Mucosa of rectum (tissue), 2 donors: ENCODE measurements around the gene SFT2D3.

ENCODE experiments used
- H3K27ac ChIP-seq, 2 donors: one replicate each; pipeline ENCODE4 v1.7.0; 2013; ENCODE audit warnings: inconsistent platforms in 2 of 2, low read depth in 2 of 2, low read length in 2 of 2
- H3K27me3 ChIP-seq, 2 donors: one replicate each; pipeline ENCODE4 v1.7.0; 2013; ENCODE audit warnings: low read length in 2 of 2; ENCODE audit not compliant: control insufficient read depth in 2 of 2, insufficient read depth in 2 of 2
- H3K36me3 ChIP-seq, 2 donors: one replicate each; pipeline ENCODE4 v1.7.0; 2013; ENCODE audit warnings: low read length in 2 of 2; ENCODE audit not compliant: control insufficient read depth in 2 of 2, insufficient read depth in 2 of 2
- H3K4me1 ChIP-seq, 2 donors: one replicate each; pipeline ENCODE4 v1.7.0; 2013; ENCODE audit warnings: low read length in 2 of 2, mild to moderate bottlenecking in 1 of 2; ENCODE audit not compliant: control insufficient read depth in 2 of 2, insufficient read depth in 2 of 2
- H3K4me3 ChIP-seq, 2 donors: one replicate each; pipeline ENCODE4 v1.7.0; 2013; ENCODE audit warnings: low read length in 2 of 2
- H3K9ac ChIP-seq, 2 donors: one replicate each; pipeline ENCODE4 v1.7.0; 2013; ENCODE audit warnings: low read length in 2 of 2, low read depth in 1 of 2, mild to moderate bottlenecking in 1 of 2
- H3K9me3 ChIP-seq, 2 donors: one replicate each; pipeline ENCODE4 v1.7.0; 2013; ENCODE audit warnings: low read length in 2 of 2; ENCODE audit not compliant: control insufficient read depth in 2 of 2
- donor health status: healthy.
- donor health status: Normal muscosa, but diverticular disease.

The SFT2D3 gene

DNA sequence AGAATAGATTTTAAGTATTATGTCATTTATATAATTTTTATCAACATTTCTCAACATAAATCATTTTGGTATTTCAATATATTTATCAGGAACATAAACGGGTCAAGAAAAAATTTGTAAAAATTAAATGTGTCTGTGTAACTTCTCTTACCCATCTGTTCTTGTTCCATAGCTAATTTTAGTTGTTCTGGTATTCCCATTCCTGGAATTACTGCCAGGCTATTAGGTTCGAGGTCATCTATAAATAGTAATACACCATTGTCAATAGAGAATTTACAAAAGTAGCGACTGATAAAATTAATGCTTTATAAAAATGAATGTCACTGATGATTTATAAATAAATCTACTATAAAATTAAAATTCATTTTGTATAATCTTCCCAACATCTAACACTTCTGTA lies 21.5 kb downstream of the SFT2D3 start:
- no peaks in the 10 kb centered on the region for H3K27me3 ChIP-seq
- peaks cover 30 to 45% of the 10 kb centered on the region in 2 donors for H3K36me3 ChIP-seq
- H3K9me3 ChIP-seq, result no peaks in the 10 kb centered on the region
- no peaks in the 10 kb centered on the region for H3K4me1 ChIP-seq
- H3K9ac ChIP-seq, result no peak overlapping the region
- H3K27ac ChIP-seq, result no peak overlapping the region
- H3K4me3 ChIP-seq, result no peak overlapping the region

- Histone ChIP-seq H3K36me3 (peaks cover 12 to 25% of the 10 kb centered on the region in 2 donors), H3K27ac (no peak overlapping the region), H3K27me3 (no peaks in the 10 kb centered on the region), H3K9ac (no peak overlapping the region), H3K4me3 (no peak overlapping the region), H3K4me1 (no peaks in the 10 kb centered on the region), H3K9me3 (no peaks in the 10 kb centered on the region)
These were observed 25.0 kb downstream of the SFT2D3 start for GRCh38 chr2:127726158-127726880.

DNA sequence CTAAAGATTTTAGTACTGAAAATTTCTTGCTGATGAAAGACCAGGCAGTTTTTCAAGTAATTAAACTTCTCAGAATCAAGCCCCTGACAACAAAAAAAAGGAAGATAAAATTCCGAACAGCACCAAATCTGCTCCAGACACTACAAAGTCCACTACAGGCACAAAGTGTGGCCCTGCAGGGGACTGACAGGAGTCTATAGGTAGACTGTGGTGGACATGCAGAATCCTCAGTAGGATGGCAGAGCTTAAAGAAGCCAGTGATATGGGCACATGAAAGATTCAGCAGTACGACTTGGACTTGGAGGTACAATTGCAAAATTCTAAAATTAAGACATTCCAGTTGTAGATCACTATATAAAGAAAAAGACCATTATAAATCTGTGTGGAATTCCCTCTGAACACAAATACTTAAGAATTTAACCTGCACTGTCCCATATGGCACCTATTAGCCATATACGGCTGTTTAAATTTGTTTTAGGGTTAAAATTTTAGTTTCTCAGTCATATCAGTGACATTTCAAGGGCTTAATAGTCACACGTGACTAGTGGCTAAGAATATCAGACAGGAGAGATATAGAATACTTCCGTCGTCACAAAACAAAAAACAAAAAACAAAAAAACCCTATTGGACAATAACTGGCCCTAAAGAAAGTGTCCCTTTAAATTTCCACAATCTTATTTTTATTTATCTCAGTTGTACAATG lies 32.0 kb downstream of the SFT2D3 start:
- H3K27me3 ChIP-seq, result no peaks in the 10 kb centered on the region
- no peaks in the 10 kb centered on the region for H3K9me3 ChIP-seq
- H3K27ac ChIP-seq, result no peak overlapping the region
- no peak overlapping the region for H3K9ac ChIP-seq
- peak overlapping the region in 1 of 2 donors; percentile 4 for H3K4me3 ChIP-seq
- H3K4me1 ChIP-seq, result no peaks in the 10 kb centered on the region
- no peaks in the 10 kb centered on the region for H3K36me3 ChIP-seq

DNA sequence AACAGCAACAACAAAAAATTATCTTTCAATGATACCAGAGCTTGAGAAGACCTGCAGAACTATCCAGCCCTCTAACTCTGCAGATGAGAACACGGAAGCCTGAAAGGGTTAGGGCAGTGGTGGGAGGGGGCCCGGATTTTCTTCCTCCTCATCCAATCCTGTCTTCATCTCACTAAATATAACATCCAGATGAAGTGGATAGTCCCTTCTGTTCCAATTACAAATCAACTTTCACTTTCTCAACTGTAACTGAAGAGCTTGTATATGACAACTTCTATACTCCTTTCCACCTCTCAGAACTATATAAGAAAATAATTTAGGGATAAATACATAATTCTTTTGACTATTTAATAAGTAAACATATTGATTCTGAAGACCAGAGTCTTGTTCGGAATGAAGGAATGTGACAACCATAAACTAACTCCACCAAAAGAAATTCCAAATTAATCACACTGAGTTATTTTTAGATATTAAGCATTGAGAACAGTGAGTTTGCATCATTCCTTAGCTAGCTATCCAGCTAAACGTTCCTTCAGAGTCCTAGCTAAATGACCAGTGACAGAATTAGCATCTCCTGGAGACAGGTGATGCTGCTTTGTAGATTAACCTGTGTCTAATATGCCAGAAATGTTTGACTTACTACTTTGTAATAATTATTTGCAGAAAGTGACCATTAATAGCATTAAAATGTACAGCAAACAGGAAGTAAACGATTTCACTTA lies 32.7 kb downstream of the SFT2D3 start:
- H3K9me3 ChIP-seq, result no peaks in the 10 kb centered on the region
- H3K27me3 ChIP-seq, result no peaks in the 10 kb centered on the region
- no peak overlapping the region for H3K9ac ChIP-seq
- peak overlapping the region in 1 of 2 donors; percentile 4 for H3K4me3 ChIP-seq
- H3K4me1 ChIP-seq, result no peaks in the 10 kb centered on the region
- H3K36me3 ChIP-seq, result no peaks in the 10 kb centered on the region
- no peak overlapping the region for H3K27ac ChIP-seq

GRCh38 chr2:127735044-127735443 lies 33.7 kb downstream of the SFT2D3 start:
- no peak overlapping the region for H3K9ac ChIP-seq
- H3K4me1 ChIP-seq, result no peaks in the 10 kb centered on the region
- no peak overlapping the region for H3K27ac ChIP-seq
- H3K27me3 ChIP-seq, result no peaks in the 10 kb centered on the region
- no peaks in the 10 kb centered on the region for H3K36me3 ChIP-seq
- H3K9me3 ChIP-seq, result no peaks in the 10 kb centered on the region
- no peak overlapping the region for H3K4me3 ChIP-seq

GRCh38 chr2:127735537-127736399 lies 34.5 kb downstream of the SFT2D3 start:
- H3K36me3 ChIP-seq, result no peaks in the 10 kb centered on the region
- no peak overlapping the region for H3K27ac ChIP-seq
- no peaks in the 10 kb centered on the region for H3K9me3 ChIP-seq
- H3K4me1 ChIP-seq, result no peaks in the 10 kb centered on the region
- no peak overlapping the region for H3K4me3 ChIP-seq
- no peaks in the 10 kb centered on the region for H3K27me3 ChIP-seq
- no peak overlapping the region for H3K9ac ChIP-seq

- no peak overlapping the region for H3K9ac ChIP-seq
- H3K27me3 ChIP-seq, result no peaks in the 10 kb centered on the region
- no peaks in the 10 kb centered on the region for H3K9me3 ChIP-seq
- no peak overlapping the region for H3K4me3 ChIP-seq
- no peaks in the 10 kb centered on the region for H3K4me1 ChIP-seq
- no peaks in the 10 kb centered on the region for H3K36me3 ChIP-seq
- H3K27ac ChIP-seq, result no peak overlapping the region
These were observed 36.6 kb downstream of the SFT2D3 start for GRCh38 chr2:127737892-127738291.

- no peak overlapping the region for H3K27ac ChIP-seq
- peaks cover 2 to 3% of the 10 kb centered on the region in 2 donors for H3K36me3 ChIP-seq
- no peak overlapping the region for H3K4me3 ChIP-seq
- H3K4me1 ChIP-seq, result no peaks in the 10 kb centered on the region
- no peaks in the 10 kb centered on the region for H3K9me3 ChIP-seq
- H3K27me3 ChIP-seq, result no peaks in the 10 kb centered on the region
- H3K9ac ChIP-seq, result no peak overlapping the region
These were observed 38.5 kb downstream of the SFT2D3 start for GRCh38 chr2:127739800-127740199.

- Histone ChIP-seq H3K4me1 (no peaks in the 10 kb centered on the region), H3K27ac (no peak overlapping the region), H3K27me3 (no peaks in the 10 kb centered on the region), H3K9me3 (no peaks in the 10 kb centered on the region), H3K9ac (no peak overlapping the region), H3K4me3 (no peak overlapping the region), H3K36me3 (peaks cover 6% of the 10 kb centered on the region in 2 donors)
These were observed 39.5 kb downstream of the SFT2D3 start for GRCh38 chr2:127740665-127741288.
